Activated T-helper 9 cell treated with anti-CD3 and anti-CD28 coated beads, Interleukin-2, amount 50 U/mL, for 16 hours (primary cell): Measurements from ENCODE around the gene NFAT5.
"Not testable (repeated sequence)": the region's sequence is repeated elsewhere in the genome, so short reads cannot be mapped to it uniquely, and the experiment has no call there.

Source experiments
- DNase-seq: peaks from one replicate; pipeline ENCODE4 v3.0.0-alpha.2; 2020; ENCODE audit warnings: low read depth

The NFAT5 gene

GRCh38 chr16:69596801-69597200 is 31.0 kb downstream of the NFAT5 start:
- DNase-seq, result no peak

GRCh38 chr16:69598045-69598444 is 32.3 kb downstream of the NFAT5 start:
- no peak for DNase-seq

- DNase-seq, result no peak
Measured at GRCh38 chr16:69599731-69600130, 34.0 kb downstream of the NFAT5 start.

- no peak for DNase-seq
Measured at GRCh38 chr16:69600202-69600601, 34.4 kb downstream of the NFAT5 start.

GRCh38 chr16:69601250-69601649 is 35.5 kb downstream of the NFAT5 start:
- DNase-seq, result no peak

GRCh38 chr16:69606985-69607384 is 41.2 kb downstream of the NFAT5 start:
- no peak for DNase-seq

- DNase-seq, result no peak
Measured at GRCh38 chr16:69607674-69608073, 41.9 kb downstream of the NFAT5 start.

GRCh38 chr16:69610356-69610755 is 44.6 kb downstream of the NFAT5 start:
- DNase-seq, result no peak

GRCh38 chr16:69611103-69611640 is 45.4 kb downstream of the NFAT5 start:
- no peak for DNase-seq

GRCh38 chr16:69613378-69614154 is 47.8 kb downstream of the NFAT5 start:
- no peak for DNase-seq

GRCh38 chr16:69615528-69615927 is 49.8 kb downstream of the NFAT5 start:
- DNase-seq, result no peak

GRCh38 chr16:69616082-69616481 is 50.3 kb downstream of the NFAT5 start:
- no peak for DNase-seq

- DNase-seq, result no peak
Measured at GRCh38 chr16:69618307-69618706, 52.5 kb downstream of the NFAT5 start.

GRCh38 chr16:69618721-69619120 is 53.0 kb downstream of the NFAT5 start:
- no peak for DNase-seq

GRCh38 chr16:69619514-69619913 is 53.7 kb downstream of the NFAT5 start:
- no peak for DNase-seq

- DNase-seq, result no peak
Measured at GRCh38 chr16:69620573-69620972, 54.8 kb downstream of the NFAT5 start.

- no peak for DNase-seq
Measured at GRCh38 chr16:69621225-69621624, 55.5 kb downstream of the NFAT5 start.

- no peak for DNase-seq
Measured at GRCh38 chr16:69626256-69626655, 60.5 kb downstream of the NFAT5 start.

GRCh38 chr16:69632828-69633227 is 67.1 kb downstream of the NFAT5 start:
- no peak for DNase-seq

- DNase-seq, result no peak
Measured at GRCh38 chr16:69633375-69633774, 67.6 kb downstream of the NFAT5 start.

- DNase-seq, result not testable (repeated sequence)
Measured at GRCh38 chr16:69636563-69637146, 70.9 kb downstream of the NFAT5 start.

- DNase-seq, result not testable (repeated sequence)
Measured at GRCh38 chr16:69637206-69637865, 71.6 kb downstream of the NFAT5 start.

- DNase-seq, result not testable (repeated sequence)
Measured at GRCh38 chr16:69643997-69644396, 78.2 kb downstream of the NFAT5 start.
